ENCODE results near the gene IFITM5. TPM values are rescaled to one million over a fixed set of nuclear protein-coding genes. Genes with fewer than 3 reads are reported as not detected.
"Not testable (repeated sequence)": the region's sequence is repeated elsewhere in the genome, so short reads cannot be mapped to it uniquely, and the experiment has no call there.

Gene IFITM5
- total RNA-seq, 1 donor from 2014 or later, result 0.96 TPM

- DNase-seq (ENCODE audit: low spot score), result no peak
These were observed 3.8 kb downstream of the IFITM5 start for GRCh38 chr11:295351-296170.

DNA sequence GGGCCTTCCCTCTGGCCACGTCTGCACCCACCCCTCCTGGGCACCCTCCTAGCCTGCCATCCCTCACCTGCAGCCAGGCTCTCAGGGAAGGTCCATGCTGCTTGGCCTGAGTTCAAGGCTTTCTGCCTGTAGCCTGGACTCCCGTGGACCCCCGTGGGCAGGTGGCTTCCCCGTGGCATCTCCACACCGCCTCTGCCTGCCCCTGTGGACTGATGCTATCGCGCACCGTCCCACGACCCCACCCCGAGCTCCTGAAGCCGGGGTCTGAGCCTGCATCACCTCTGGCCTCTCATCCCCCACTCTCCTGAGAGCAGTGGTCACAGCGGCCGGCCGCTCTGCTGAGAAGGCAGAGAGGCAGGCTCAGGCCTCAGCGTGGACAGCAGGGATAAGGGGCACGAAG, 4.5 kb downstream of the IFITM5 start:
- no peak for DNase-seq (ENCODE audit: low spot score)

- no peak for DNase-seq (ENCODE audit: low spot score)
These were observed 5.3 kb downstream of the IFITM5 start for GRCh38 chr11:293852-294661.

- no peak for DNase-seq (ENCODE audit: low spot score)
These were observed 6.0 kb downstream of the IFITM5 start for GRCh38 chr11:293271-293851.

DNA sequence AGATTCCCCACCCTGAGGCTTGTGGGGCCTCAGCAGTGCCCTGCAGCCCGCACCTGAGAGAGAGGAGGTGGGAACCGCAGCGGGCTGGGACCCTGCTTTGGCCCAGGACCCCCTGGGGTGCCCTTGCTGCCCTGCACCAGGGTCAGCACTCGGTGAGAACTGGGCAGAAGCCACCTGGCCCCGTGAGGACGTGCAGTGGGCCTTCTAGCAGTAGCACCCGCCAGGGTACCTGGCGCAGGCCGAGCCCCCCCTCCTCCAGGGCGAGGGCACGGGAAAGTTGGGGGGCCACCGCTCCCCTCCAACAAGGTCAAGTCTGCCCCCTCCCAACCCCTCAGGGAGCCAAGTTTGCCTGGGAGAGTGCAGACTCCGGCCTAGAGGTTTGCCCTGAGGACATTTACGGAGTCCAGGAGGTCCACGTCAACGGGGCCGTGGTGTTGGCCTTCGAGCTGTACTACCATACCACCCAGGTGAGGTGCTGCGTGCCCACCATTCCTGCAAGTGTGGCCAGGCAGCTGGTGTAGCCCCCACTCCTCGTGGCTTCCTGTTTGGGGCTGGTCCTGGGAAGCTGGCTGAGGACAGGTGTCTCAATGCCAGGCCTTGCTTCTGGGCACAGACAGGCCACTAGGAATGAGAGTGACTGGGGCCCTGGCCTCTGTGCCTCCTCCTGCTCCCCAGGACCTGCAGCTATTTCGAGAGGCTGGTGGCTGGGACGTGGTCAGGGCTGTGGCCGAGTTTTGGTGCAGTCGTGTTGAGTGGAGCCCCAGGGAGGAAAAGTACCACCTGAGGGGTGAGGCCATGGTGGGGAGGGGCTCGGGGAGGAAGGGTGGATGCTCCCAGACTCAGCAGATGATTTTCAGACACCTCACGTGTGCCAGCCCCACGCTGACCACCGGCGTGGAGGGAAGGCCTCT, 6.9 kb downstream of the IFITM5 start:
- no peak for DNase-seq (ENCODE audit: low spot score)

- no peak for DNase-seq (ENCODE audit: low spot score)
These were observed 7.8 kb downstream of the IFITM5 start for GRCh38 chr11:291281-292210.

DNA sequence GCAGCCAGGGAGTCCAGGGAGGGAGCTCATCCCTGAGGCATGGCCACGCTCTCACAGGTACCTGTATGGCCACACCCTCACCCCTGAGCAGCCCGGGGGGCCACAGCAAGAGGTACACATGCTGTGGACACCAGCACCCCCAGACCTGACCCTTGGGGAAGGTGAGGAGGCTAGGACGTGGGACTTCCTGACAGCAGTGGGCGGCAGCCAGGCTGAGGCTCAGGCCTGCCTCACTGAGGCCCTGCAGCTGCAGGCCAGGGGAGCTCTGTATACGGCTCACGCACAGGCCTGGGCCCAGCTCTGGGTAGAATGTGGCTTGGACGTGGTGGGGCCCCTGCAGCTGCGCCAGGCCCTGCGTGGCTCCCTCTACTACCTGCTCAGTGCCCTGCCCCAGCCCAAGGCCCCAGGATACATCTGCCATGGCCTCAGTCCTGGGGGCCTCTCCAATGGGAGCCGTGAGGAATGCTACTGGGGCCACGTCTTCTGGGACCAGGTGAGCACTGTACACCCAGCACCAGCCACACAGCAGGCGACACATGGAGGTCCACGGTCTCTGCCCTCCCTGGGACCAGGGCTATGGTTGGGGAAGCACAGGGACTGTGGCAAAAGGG, 8.6 kb downstream of the IFITM5 start:
- DNase-seq (ENCODE audit: low spot score), result no peak

GRCh38 chr11:289712-290620, 9.4 kb downstream of the IFITM5 start:
- no peak for DNase-seq (ENCODE audit: low spot score)

- no peak for DNase-seq (ENCODE audit: low spot score)
These were observed 10.0 kb downstream of the IFITM5 start for GRCh38 chr11:289398-289711.

GRCh38 chr11:288478-289397, 10.6 kb downstream of the IFITM5 start, which contains the start of gene PGGHG:
PGGHG (plus strand) TSS chr11:289126; CDS start chr11:289817, 691 bp downstream.
- peak; percentile 69 for DNase-seq (ENCODE audit: low spot score)

GRCh38 chr11:287821-288477, 11.4 kb downstream of the IFITM5 start:
- no peak for DNase-seq (ENCODE audit: low spot score)

GRCh38 chr11:286977-287820, 12.1 kb downstream of the IFITM5 start:
- not testable (repeated sequence) for DNase-seq (ENCODE audit: low spot score)

DNA sequence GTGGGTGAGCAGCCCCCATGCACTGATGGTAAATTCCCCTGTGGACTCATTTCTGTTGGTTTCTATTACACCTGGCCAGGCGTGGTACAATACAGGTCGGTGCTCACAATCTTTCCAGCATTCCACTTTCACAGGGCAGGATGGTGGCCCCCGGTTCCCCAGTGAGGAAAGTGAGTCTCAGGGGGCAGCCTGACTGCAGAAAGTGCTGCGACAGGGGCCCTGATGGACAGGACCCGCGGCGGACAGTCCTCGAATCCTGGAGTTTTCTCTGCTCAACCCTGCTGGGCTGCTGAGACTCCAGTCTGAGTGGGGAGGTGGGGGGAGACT, 13.5 kb downstream of the IFITM5 start:
- DNase-seq (ENCODE audit: low spot score), result no peak

DNA sequence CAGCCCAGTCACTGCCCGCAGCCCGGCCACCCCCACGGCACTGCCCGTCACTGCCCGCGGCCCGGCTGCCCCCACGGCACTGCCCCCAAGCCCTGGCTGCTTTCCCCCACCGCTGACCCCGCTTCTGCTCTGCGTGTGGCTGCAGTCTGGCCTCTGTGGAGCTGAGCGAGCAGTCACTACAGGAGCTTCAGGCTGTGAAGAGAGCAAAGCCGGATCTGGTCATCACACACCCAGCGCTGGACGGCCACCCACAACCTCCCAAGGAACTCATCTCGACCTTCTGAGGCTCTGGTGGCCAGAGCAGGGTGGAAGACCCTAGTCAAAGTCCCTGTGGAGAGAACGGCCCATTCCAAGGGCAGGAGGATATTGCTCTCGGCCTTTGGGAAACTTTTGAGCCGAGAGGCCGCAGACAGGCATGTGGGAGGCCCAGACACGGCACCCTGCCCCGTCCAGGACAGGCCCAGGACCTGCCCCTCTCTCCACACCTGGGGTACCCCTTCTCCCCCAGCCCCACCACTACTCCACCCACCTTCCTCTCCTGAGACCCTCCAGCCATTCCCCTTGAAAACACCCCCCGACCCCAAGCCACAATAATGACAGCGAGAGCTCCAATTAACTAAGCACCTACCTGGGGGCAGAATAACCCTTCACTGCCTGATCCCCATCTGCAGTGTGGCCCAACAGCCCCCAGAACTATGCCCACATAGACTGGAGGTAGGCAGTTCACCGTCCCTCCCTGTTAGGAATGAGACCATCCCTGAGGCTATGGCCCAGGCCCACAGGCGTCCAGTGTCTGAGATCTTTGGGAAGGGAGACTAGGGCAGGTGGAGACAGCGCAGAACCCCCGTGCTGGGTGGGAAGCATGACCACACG, 14.1 kb downstream of the IFITM5 start:
- no peak for DNase-seq (ENCODE audit: low spot score)
